Adipocyte (in vitro differentiated cells): ENCODE data around the gene DUSP1.
A peak's percentile ranks its signal among the peaks of the same experiment; 100 is the strongest.

Source experiments
- DNase-seq: peaks from one replicate; pipeline ENCODE4 v3.0.0-alpha.2; 2015; ENCODE audit warnings: low read depth
- H3K27me3 ChIP-seq: replicated peaks from 2 replicates; pipeline ENCODE4 v1.7.0; 2013; ENCODE audit warnings: mild to moderate bottlenecking, low read length, moderate library complexity; ENCODE audit not compliant: control insufficient read depth, insufficient read depth
- H3K36me3 ChIP-seq: 2 replicates; pipeline ENCODE4 v1.7.0; 2013; ENCODE audit warnings: low read length, mild to moderate bottlenecking, moderate library complexity; ENCODE audit not compliant: control insufficient read depth, insufficient read depth, severe bottlenecking
- H3K4me1 ChIP-seq: 2 replicates; pipeline ENCODE4 v1.7.0; 2013; ENCODE audit warnings: mild to moderate bottlenecking, low read length, moderate library complexity; ENCODE audit not compliant: control insufficient read depth, insufficient read depth
- H3K4me3 ChIP-seq: 2 replicates; pipeline ENCODE4 v1.7.0; 2013; ENCODE audit warnings: mild to moderate bottlenecking, low read length, moderate library complexity
- H3K9ac ChIP-seq: 2 replicates; pipeline ENCODE4 v1.7.0; 2013; ENCODE audit warnings: mild to moderate bottlenecking, low read length, moderate library complexity
- H3K9me3 ChIP-seq: 2 replicates; pipeline ENCODE4 v1.7.0; 2013; ENCODE audit warnings: mild to moderate bottlenecking, low read length, moderate library complexity; ENCODE audit not compliant: control insufficient read depth

DUSP1 gene

DNA sequence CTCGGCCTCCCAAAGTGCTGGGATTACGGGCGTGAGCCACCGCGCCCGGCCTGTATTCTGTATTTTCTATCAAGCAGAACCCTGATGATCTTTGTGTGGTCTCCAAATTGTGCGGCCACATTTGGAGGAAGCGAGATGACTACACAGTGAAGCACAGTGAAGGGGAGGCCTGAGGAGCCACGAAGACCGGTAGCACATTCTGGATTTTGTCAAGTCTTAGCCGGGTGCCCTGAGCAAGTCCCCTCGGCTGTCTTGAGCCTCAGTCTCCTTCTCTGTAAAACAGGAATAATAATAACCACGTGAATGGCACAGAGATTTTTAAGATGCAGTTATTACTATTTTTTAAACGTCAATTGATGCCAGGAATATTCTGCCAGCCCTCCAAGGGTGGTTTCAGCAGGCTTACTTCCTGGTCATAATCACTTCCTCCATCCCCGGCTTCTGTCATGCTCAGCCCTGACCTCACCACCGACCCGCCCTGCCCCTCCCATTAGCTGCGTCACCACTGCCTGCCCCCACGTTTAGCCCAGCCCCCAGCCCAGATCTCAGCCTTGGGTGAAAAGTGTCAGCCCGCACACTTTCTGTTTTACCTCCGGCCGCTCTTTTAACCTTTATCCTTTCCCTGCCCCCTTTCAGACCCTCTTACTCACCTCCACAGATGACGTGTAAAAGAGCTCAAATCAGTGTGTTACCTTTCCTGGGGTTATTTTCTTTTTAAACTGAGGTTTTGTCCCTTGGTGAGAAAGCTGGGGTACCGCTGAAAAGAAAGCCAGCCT lies 36.1 kb upstream of the DUSP1 start:
- Histone ChIP-seq H3K27me3 (no peaks in the 10 kb centered on the region), H3K9ac (peak overlapping the region; percentile 86), H3K9me3 (no peaks in the 10 kb centered on the region), H3K4me3 (peak overlapping the region; percentile 78), H3K36me3 (no peaks in the 10 kb centered on the region), H3K4me1 (peaks cover 19% of the 10 kb centered on the region)
- peak; percentile 87 for DNase-seq

DNA sequence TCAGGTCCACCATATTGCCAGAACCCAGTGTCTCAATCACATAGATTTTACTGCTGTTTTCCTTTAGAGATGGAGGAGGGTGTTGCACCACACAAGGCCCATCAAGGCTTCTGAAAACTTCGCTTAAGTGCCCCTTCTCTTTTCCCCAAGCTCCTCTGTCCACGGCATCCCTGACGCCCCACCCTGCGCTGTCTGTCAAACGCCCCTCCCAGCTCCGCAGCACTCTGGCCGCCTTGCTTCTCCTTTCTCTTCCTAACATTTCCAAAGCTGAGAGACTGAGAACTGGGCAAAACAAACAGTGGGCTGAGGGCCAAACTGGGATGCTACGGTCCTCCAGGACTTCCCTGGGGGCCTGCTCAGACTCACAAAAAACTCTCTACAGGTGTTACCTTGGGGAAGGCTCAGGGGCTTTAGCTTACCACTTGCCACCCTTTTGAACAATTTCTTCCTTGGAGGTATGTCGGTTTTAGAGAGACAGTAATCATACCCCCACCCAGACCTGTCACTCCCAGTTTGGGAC lies 34.8 kb upstream of the DUSP1 start:
- no peak for DNase-seq
- peaks cover 32% of the 10 kb centered on the region for H3K4me1 ChIP-seq
- no peaks in the 10 kb centered on the region for H3K36me3 ChIP-seq
- H3K9ac ChIP-seq, result no peak overlapping the region
- no peaks in the 10 kb centered on the region for H3K9me3 ChIP-seq
- no peak overlapping the region for H3K4me3 ChIP-seq
- no peaks in the 10 kb centered on the region for H3K27me3 ChIP-seq

DNA sequence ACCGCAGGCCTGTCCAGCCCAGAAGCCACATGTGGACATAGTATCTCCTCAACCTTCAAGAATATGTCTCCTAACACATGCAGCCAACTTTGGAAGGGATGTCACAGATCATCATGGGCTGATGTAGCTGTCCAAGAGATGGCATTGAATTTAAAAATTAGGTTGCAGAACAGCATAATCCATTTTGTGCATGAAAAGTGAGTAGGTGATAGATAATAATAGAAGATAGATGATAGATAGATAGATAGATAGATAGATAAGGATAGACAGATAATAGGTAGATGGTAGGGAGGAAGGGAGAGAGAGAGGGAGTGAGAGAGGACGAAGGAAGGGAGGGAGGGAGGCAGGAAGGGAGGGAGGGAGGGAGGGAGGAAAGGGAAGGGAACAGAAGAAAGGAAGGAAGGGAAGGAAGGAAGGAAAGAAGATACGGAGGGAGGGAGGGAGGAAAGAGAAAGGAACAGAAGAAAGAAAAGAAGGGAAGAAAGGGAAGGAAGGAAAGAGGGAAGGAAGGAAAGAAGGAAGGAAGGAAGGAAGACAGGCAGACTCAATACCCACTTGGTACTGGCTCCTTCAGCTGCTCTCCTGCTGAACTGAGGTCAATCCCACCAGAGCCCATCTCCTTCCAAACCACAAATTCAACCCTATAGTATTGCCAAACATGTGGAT lies 34.2 kb upstream of the DUSP1 start:
- no peaks in the 10 kb centered on the region for H3K9me3 ChIP-seq
- H3K36me3 ChIP-seq, result no peaks in the 10 kb centered on the region
- DNase-seq, result no peak
- no peak overlapping the region for H3K9ac ChIP-seq
- no peaks in the 10 kb centered on the region for H3K27me3 ChIP-seq
- peaks cover 38% of the 10 kb centered on the region for H3K4me1 ChIP-seq
- H3K4me3 ChIP-seq, result no peak overlapping the region

DNA sequence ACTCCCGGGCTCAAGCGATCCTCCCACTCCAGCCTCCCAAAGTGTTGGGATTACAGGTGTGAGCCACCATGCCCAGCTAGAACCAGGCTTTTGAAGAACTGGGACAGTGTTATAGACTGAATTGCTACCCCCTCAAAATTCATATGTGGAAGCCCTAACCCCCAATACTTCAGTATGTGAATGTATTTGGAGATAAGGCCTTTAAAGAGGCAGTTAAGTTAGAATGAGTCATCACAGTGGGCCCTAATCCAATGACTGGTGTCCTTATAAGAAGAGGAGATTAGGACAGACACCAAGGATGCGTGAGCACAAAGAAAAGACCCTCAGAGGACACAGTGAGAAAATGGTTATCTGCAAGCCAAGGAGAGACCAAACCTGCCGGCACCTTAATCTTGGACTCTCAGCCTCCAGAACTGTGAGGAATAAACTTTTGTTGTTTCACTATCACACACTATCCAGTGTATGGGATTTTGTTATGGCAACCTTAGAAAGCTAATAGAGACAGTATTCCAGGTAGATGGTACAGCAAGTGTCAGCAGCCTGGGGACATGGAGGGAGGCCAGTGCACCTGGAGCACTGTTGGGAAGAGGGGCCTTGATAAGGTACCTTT lies 31.7 kb upstream of the DUSP1 start:
- Histone ChIP-seq H3K9me3 (no peaks in the 10 kb centered on the region), H3K4me1 (peaks cover 62% of the 10 kb centered on the region), H3K4me3 (no peak overlapping the region), H3K36me3 (no peaks in the 10 kb centered on the region), H3K9ac (peak overlapping the region; percentile 54), H3K27me3 (no peaks in the 10 kb centered on the region)
- DNase-seq, result peak; percentile 47

DNA sequence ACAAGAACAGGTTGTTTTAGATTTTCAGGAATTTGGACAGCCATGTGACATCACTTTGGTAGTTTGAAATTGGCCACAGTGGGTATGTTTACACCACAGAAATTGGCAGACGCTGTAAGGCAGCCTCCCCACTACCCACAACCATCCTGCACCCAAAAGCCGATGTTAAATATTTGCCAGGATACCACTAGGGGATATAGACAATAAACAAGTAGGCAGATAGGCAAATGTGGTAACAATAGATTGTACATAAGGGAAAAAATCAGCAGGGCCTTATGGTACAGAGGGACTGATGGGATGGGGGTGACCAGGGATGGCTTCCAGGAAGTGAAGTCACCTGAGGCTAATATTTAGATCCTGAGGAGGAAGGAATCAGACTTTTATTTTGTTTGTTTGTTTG lies 31.1 kb upstream of the DUSP1 start:
- H3K36me3 ChIP-seq, result no peaks in the 10 kb centered on the region
- H3K4me3 ChIP-seq, result peak overlapping the region; percentile 15
- peaks cover 64% of the 10 kb centered on the region for H3K4me1 ChIP-seq
- H3K9ac ChIP-seq, result peak overlapping the region; percentile 54
- no peak for DNase-seq
- H3K27me3 ChIP-seq, result no peaks in the 10 kb centered on the region
- no peaks in the 10 kb centered on the region for H3K9me3 ChIP-seq

DNA sequence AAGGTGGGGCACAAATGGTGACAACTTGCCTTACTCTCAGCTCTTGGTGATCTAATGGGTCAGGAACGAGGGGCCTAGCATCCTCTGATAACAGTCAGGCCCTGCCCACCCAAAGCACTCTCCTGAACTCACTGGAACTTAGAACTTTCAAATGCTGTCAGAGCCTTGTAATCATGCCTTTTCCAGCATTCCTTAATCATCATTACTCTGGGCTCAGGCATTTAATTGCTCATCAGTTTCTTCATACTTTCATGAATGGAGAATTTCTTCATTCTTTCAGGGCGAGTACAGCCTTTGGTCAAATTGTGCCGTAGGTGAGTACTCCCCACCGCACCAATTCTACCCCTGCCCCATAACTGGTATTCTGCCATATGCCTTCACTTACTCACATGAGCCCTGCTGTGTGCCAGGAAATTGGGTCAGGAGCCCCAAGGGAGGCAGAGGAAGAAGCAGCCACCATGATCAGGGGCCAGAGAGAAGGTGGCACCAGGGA lies 30.2 kb upstream of the DUSP1 start:
- no peaks in the 10 kb centered on the region for H3K9me3 ChIP-seq
- peak; percentile 88 for DNase-seq
- peak overlapping the region; percentile 82 for H3K9ac ChIP-seq
- H3K27me3 ChIP-seq, result no peaks in the 10 kb centered on the region
- H3K4me1 ChIP-seq, result peaks cover 67% of the 10 kb centered on the region
- peak overlapping the region; percentile 15 for H3K4me3 ChIP-seq
- H3K36me3 ChIP-seq, result no peaks in the 10 kb centered on the region

DNA sequence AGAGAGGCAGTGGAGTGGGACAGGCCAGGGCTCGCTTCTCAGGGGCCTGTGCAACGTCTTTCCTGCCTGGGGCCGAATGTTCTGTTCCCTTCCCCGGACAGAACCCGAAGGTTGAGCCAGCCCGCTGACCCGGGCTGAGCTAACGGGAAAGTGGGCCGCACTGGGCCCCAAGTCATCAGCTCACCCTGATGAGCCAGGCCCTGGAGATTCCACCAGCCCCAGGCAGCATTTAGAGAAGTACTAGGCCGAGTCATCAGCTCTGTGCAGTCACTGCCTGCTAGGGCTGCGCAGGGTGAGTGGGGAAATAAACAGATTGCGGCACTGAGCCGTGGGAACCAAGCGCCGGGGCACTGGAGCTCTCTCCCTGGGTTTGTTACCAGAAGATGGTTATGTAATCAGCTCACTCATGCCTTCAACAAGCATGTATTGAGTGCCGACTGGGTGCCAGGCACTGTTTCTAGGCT lies 29.1 kb upstream of the DUSP1 start:
- Histone ChIP-seq H3K27me3 (no peaks in the 10 kb centered on the region), H3K9me3 (no peaks in the 10 kb centered on the region), H3K36me3 (no peaks in the 10 kb centered on the region), H3K4me3 (no peak overlapping the region), H3K4me1 (peaks cover 74% of the 10 kb centered on the region), H3K9ac (peak overlapping the region; percentile 82)
- DNase-seq, result peak; percentile 86

DNA sequence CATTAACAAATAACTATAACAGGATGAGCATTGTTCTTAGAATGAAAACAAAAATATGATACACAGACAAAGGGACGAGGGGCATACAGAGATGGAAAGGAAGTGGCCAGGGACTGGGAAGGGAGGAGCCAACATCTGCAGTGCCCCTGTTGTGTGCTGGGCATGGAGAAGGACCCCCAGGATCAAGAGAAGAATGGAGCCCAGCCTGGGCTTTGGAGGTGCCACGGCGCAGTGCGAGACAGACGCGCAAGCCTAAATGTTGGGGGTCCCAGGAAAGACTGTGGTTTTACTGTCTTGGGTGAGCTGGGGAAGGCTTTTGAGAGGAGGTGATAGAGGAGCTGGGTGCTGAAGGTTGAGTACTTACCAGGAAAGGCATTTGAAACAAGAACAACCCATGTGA lies 28.4 kb upstream of the DUSP1 start:
- no peaks in the 10 kb centered on the region for H3K36me3 ChIP-seq
- no peaks in the 10 kb centered on the region for H3K27me3 ChIP-seq
- no peak for DNase-seq
- H3K4me3 ChIP-seq, result no peak overlapping the region
- no peaks in the 10 kb centered on the region for H3K9me3 ChIP-seq
- peaks cover 82% of the 10 kb centered on the region for H3K4me1 ChIP-seq
- peak overlapping the region; percentile 82 for H3K9ac ChIP-seq

DNA sequence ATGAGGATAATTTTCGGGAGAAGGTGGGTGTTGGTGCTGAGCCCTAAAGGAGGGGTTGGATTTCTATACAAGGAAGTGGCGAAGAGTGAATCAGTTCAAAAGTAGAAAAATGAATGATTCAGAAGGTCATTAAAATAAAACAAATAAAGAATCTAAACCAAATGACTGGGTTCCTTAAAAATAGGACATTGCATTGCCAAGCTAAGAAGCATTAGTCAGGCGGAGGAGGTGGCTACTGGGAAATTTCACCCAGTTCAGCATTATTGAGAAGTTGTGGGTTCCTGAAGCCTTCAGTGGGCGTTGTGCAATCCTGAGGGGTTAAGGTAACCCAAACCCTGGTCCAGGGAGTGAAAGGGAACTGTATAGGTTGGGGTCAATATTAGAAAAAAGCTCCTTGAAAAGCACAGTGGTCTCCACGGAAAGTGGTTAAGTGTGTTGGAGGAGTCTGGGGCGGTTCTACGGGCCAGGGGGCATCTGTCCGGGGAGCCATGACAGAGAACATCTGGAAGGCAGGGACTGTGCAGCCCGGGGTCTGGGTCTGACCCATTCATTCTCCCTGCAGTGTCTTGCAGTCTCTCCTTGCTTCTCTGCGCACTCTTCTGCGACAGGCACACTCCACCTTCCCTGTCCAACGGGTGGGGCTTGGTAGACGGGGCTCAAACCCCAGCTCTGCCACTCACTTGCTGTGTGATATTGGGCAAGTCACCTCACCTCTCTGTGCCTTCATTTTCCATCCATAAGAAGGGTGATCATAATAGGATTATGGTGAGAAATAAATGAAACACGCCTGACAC lies 27.6 kb upstream of the DUSP1 start:
- DNase-seq, result peak; percentile 84
- H3K4me3 ChIP-seq, result peak overlapping the region; percentile 31
- peak overlapping the region; percentile 82 for H3K9ac ChIP-seq
- H3K9me3 ChIP-seq, result no peaks in the 10 kb centered on the region
- H3K36me3 ChIP-seq, result no peaks in the 10 kb centered on the region
- H3K4me1 ChIP-seq, result peaks cover 90% of the 10 kb centered on the region
- H3K27me3 ChIP-seq, result no peaks in the 10 kb centered on the region

DNA sequence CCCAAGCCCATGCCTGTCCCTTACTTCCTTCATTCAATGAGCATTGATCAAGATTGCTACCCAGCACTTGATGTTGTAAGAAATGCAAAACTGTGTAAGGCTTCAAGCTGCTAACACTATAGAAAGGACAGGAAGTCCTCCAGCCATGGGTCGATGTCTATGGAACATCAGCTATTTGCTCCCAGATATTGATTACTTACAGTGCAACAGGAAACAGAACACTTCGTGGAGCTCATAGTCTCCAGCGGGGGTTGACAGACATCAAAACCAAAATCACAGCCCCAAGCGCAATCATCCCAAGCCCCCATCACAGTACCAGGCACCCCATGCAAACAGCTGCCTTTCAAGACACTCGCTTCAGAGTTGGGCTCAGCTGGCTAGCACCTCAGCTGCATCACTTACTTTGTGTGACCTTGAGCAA lies 26.8 kb upstream of the DUSP1 start:
- DNase-seq, result no peak
- H3K9me3 ChIP-seq, result no peaks in the 10 kb centered on the region
- peaks cover 93% of the 10 kb centered on the region for H3K4me1 ChIP-seq
- peak overlapping the region; percentile 10 for H3K4me3 ChIP-seq
- H3K36me3 ChIP-seq, result no peaks in the 10 kb centered on the region
- peak overlapping the region; percentile 82 for H3K9ac ChIP-seq
- no peaks in the 10 kb centered on the region for H3K27me3 ChIP-seq
